CD4-positive, alpha-beta T cell (primary cell): ENCODE results near the gene VWA8. TPM values are rescaled to one million over a fixed set of nuclear protein-coding genes. Genes with fewer than 3 reads are reported as not detected.
"Not testable (repeated sequence)": the region's sequence is repeated elsewhere in the genome, so short reads cannot be mapped to it uniquely, and the experiment has no call there.

Experiments
- ATAC-seq: fragments of 200-7000 bp; cut with Tn5 transposase; one replicate; pipeline ENCODE4 v1.10.0; 2022; ENCODE audit warnings: mild to moderate bottlenecking; ENCODE audit not compliant: poor library complexity
- CTCF ChIA-PET: fragments of 350-600 bp; sonication (Branson Sonifier 250); formaldehyde crosslinking; loops from one replicate; lab custom pipeline; 2021; ENCODE audit warnings: antibody characterized with exemption, inconsistent platforms; lab: Charles Lee
- POLR2A ChIA-PET: fragments of 350-600 bp; sonication (Branson Sonifier 250); formaldehyde crosslinking; loops from one replicate; lab custom pipeline; 2021; ENCODE audit warnings: antibody characterized with exemption, inconsistent platforms; lab: Charles Lee
- DNase-seq, 14 experiments: peaks; one replicate each; pipeline ENCODE4 v3.0.0-alpha.2; 2013 to 2020; ENCODE audit warnings: mixed read lengths in 2 of 14
- H3K27ac ChIP-seq, 2 donors: one replicate each; pipeline versions ENCODE4 v1.5.1 to v1.7.0; 2013; ENCODE audit warnings: low read length in 2 of 2, low read depth in 1 of 2, mild to moderate bottlenecking in 1 of 2
- H3K27me3 ChIP-seq, 2 experiments: 1 replicate in 1 of 2; 2 replicates in 1 of 2; pipeline versions ENCODE4 v1.6.1 to v1.7.0; 2013; ENCODE audit warnings: low read length in 2 of 2, control low read depth in 1 of 2, mild to moderate bottlenecking in 1 of 2, moderate library complexity in 1 of 2; ENCODE audit not compliant: insufficient read depth in 2 of 2, control insufficient read depth in 1 of 2
- H3K36me3 ChIP-seq: one replicate; pipeline ENCODE4 v1.6.1; 2013; ENCODE audit warnings: low read length, control low read depth; ENCODE audit not compliant: insufficient read depth
- H3K4me1 ChIP-seq: one replicate; pipeline ENCODE4 v1.6.1; 2013; ENCODE audit warnings: low read length, control low read depth; ENCODE audit not compliant: insufficient read depth
- H3K4me3 ChIP-seq: one replicate; pipeline ENCODE4 v1.5.1; 2013; ENCODE audit warnings: mild to moderate bottlenecking, low read length, moderate library complexity
- H3K9me3 ChIP-seq, 2 experiments: 1 replicate in 1 of 2; 2 replicates in 1 of 2; pipeline versions ENCODE4 v1.6.1 to v1.7.0; 2013; ENCODE audit warnings: low read length in 2 of 2, mild to moderate bottlenecking in 2 of 2, control low read depth in 1 of 2, moderate library complexity in 1 of 2; ENCODE audit not compliant: control insufficient read depth in 1 of 2, insufficient read depth in 1 of 2
- H3K27ac Mint-ChIP-seq: one replicate; pipeline ENCODE4 v1.8.0; 2020; ENCODE audit warnings: mixed read lengths
- H3K27me3 Mint-ChIP-seq: one replicate; pipeline ENCODE4 v1.8.0; 2021; ENCODE audit warnings: mixed read lengths
- H3K36me3 Mint-ChIP-seq: one replicate; pipeline ENCODE4 v1.8.0; 2021; ENCODE audit warnings: low read depth, mixed read lengths
- H3K4me1 Mint-ChIP-seq: one replicate; pipeline ENCODE4 v1.8.0; 2021; ENCODE audit warnings: low read depth, mixed read lengths
- H3K4me3 Mint-ChIP-seq: one replicate; pipeline ENCODE4 v1.8.0; 2020; ENCODE audit warnings: mild to moderate bottlenecking, mixed read lengths
- H3K9me3 Mint-ChIP-seq: one replicate; pipeline ENCODE4 v1.8.0; 2020; ENCODE audit warnings: mixed read lengths
- intact Hi-C, 2 experiments: fragments of 100-400 bp; cut with DNase I in 1 of 2; cut with micrococcal nuclease in 1 of 2; formaldehyde crosslinking; loops; one replicate each; pipeline versions ENCODE4 v1.15.1 to v1.9.0; 2023 to 2025; cut with DNase I, micrococcal nuclease
- total RNA-seq, 174 experiments: library from RNA in 2 of 174; stranded (reverse) in 2 of 174; gene quantifications; one replicate each; pipeline ENCODE4 v1.2.3 and lab custom pipeline; 2021 to 2026
- TF ChIP-seq, protein P1 (sequence below): fragments of 200-600 bp; IDR thresholded peaks from one replicate; pipeline ENCODE4 v1.8.0; 2022; ENCODE audit warnings: antibody characterized with exemption, mild to moderate bottlenecking

VWA8 gene
- total RNA-seq, 2 experiments from 2014 or later: 18.7 to 19.0 TPM

- H3K27me3 Mint-ChIP-seq: no peaks in the 10 kb centered on the region
- TF ChIP-seq, protein P1, sequence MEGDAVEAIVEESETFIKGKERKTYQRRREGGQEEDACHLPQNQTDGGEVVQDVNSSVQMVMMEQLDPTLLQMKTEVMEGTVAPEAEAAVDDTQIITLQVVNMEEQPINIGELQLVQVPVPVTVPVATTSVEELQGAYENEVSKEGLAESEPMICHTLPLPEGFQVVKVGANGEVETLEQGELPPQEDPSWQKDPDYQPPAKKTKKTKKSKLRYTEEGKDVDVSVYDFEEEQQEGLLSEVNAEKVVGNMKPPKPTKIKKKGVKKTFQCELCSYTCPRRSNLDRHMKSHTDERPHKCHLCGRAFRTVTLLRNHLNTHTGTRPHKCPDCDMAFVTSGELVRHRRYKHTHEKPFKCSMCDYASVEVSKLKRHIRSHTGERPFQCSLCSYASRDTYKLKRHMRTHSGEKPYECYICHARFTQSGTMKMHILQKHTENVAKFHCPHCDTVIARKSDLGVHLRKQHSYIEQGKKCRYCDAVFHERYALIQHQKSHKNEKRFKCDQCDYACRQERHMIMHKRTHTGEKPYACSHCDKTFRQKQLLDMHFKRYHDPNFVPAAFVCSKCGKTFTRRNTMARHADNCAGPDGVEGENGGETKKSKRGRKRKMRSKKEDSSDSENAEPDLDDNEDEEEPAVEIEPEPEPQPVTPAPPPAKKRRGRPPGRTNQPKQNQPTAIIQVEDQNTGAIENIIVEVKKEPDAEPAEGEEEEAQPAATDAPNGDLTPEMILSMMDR: no peak
Measured at GRCh38 chr13:41909506-41909905, 51.4 kb downstream of the VWA8 start.

GRCh38 chr13:41905600-41906254 is 55.2 kb downstream of the VWA8 start:
- Mint-ChIP-seq H3K27me3 (no peaks in the 10 kb centered on the region), H3K36me3 (peaks cover 50% of the 10 kb centered on the region), H3K27ac (no peak overlapping the region), H3K9me3 (no peaks in the 10 kb centered on the region), H3K4me1 (peaks cover 3% of the 10 kb centered on the region), H3K4me3 (no peak overlapping the region)
- intact Hi-C loops: loop anchor here (1.0 to 10.0 kb wide), 3 partner anchors 141 to 241 kb away; no protein-coding TSS in a partner anchor
- H3K4me3 ChIP-seq: no peak overlapping the region
- peak in 3 of 14 experiments; percentile 49 to 60 (median 53) for DNase-seq
- ChIA-PET POLR2A (no interaction called here), CTCF (interaction anchor here (1.1 kb wide), 1 partner anchor 205 kb away, joined by 6 read pairs; no protein-coding TSS in a partner anchor)
- no peaks in the 10 kb centered on the region for H3K4me1 ChIP-seq
- H3K27me3 ChIP-seq: no peaks in the 10 kb centered on the region
- TF ChIP-seq, protein P1: peak; percentile 70
- peaks cover 16% of the 10 kb centered on the region for H3K36me3 ChIP-seq
- no peaks in the 10 kb centered on the region for H3K9me3 ChIP-seq
- no peak overlapping the region for H3K27ac ChIP-seq
- peak; percentile 99 for ATAC-seq

More at GRCh38 chr13:41909506-41909905, 51.4 kb downstream of the VWA8 start:
- DNase-seq: no peak
- Histone ChIP-seq H3K27ac (no peak overlapping the region), H3K4me3 (no peak overlapping the region), H3K36me3 (peaks cover 20% of the 10 kb centered on the region), H3K27me3 (no peaks in the 10 kb centered on the region), H3K9me3 (no peaks in the 10 kb centered on the region), H3K4me1 (no peaks in the 10 kb centered on the region)
- H3K36me3 Mint-ChIP-seq: peaks cover 48% of the 10 kb centered on the region
- CTCF ChIA-PET: no interaction called here
- no peak for ATAC-seq
- no peak overlapping the region for H3K27ac Mint-ChIP-seq
- no peaks in the 10 kb centered on the region for H3K9me3 Mint-ChIP-seq
- H3K4me3 Mint-ChIP-seq: no peak overlapping the region
- intact Hi-C loops: loop anchor here in 1 of 2 experiments (10.0 kb wide), 1 partner anchor 245 kb away; no protein-coding TSS in a partner anchor
- POLR2A ChIA-PET: no interaction called here
- H3K4me1 Mint-ChIP-seq: peaks cover 3% of the 10 kb centered on the region

GRCh38 chr13:41900918-41901317 is 60.0 kb downstream of the VWA8 start:
- no peak overlapping the region for H3K4me3 Mint-ChIP-seq
- CTCF ChIA-PET: no interaction called here
- no peaks in the 10 kb centered on the region for H3K27me3 Mint-ChIP-seq
- intact Hi-C loops: loop anchor here in 1 of 2 experiments (10.0 kb wide), 1 partner anchor 236 kb away; no protein-coding TSS in a partner anchor
- POLR2A ChIA-PET: no interaction called here
- TF ChIP-seq, protein P1: no peak
- H3K27ac Mint-ChIP-seq: no peak overlapping the region
- H3K4me1 Mint-ChIP-seq: peaks cover 3% of the 10 kb centered on the region
- Histone ChIP-seq H3K27ac (no peak overlapping the region), H3K9me3 (no peaks in the 10 kb centered on the region), H3K36me3 (no peaks in the 10 kb centered on the region), H3K27me3 (no peaks in the 10 kb centered on the region), H3K4me1 (no peaks in the 10 kb centered on the region), H3K4me3 (no peak overlapping the region)
- no peaks in the 10 kb centered on the region for H3K9me3 Mint-ChIP-seq
- ATAC-seq (no peak), DNase-seq (no peak)
- peaks cover 21% of the 10 kb centered on the region for H3K36me3 Mint-ChIP-seq

GRCh38 chr13:41898411-41898810 is 62.5 kb downstream of the VWA8 start:
- not testable (repeated sequence) for H3K27me3 Mint-ChIP-seq

More at GRCh38 chr13:41898411-41898810, 62.5 kb downstream of the VWA8 start:
- H3K4me1 ChIP-seq, H3K36me3 ChIP-seq, H3K4me1 Mint-ChIP-seq, CTCF ChIA-PET, H3K27ac ChIP-seq, H3K9me3 ChIP-seq, POLR2A ChIA-PET, H3K27ac Mint-ChIP-seq, DNase-seq, H3K27me3 ChIP-seq, intact Hi-C loops, H3K4me3 ChIP-seq, ATAC-seq, H3K4me3 Mint-ChIP-seq, H3K9me3 Mint-ChIP-seq: not testable (repeated sequence)
- H3K36me3 Mint-ChIP-seq: peaks cover 20% of the 10 kb centered on the region
